IMR-90 (cell line): Measurements from ENCODE around the gene ADAMTSL1.

Experiments
- BHLHE40 ChIP-seq: fragments of 150-350 bp; IDR thresholded peaks from 2 replicates; pipeline ENCODE4 v1.6.1; 2016; ENCODE audit warnings: mild to moderate bottlenecking, low read depth, low read length
- CEBPB ChIP-seq: IDR thresholded peaks from 2 replicates; pipeline ENCODE4 v1.6.1; 2012; ENCODE audit warnings: low read depth, low read length, improper control_type of control experiment
- CHD1 ChIP-seq: IDR thresholded peaks from 2 replicates; pipeline ENCODE4 v1.6.1; 2012; ENCODE audit warnings: low read depth, low read length, improper control_type of control experiment
- CTCF ChIP-seq: conservative IDR thresholded peaks from 2 replicates; pipeline ENCODE4 v1.5.1; 2012; ENCODE audit warnings: mild to moderate bottlenecking, low read depth, low read length, improper control_type of control experiment
- FOS ChIP-seq: fragments of 150-350 bp; IDR thresholded peaks from 2 replicates; pipeline ENCODE4 v1.6.1; 2016; ENCODE audit warnings: low read depth, low read length
- MAFK ChIP-seq: IDR thresholded peaks from 2 replicates; pipeline ENCODE4 v1.6.1; 2012; ENCODE audit warnings: low read depth, low read length, improper control_type of control experiment
- POLR2A ChIP-seq: IDR thresholded peaks from 2 replicates; pipeline ENCODE4 v1.6.1; 2012; ENCODE audit warnings: mild to moderate bottlenecking, low read depth, low read length
- RCOR1 ChIP-seq: IDR thresholded peaks from 2 replicates; pipeline ENCODE4 v1.6.1; 2012; ENCODE audit warnings: mild to moderate bottlenecking, low read length, improper control_type of control experiment; ENCODE audit not compliant: insufficient replicate concordance
- RFX5 ChIP-seq: IDR thresholded peaks from 2 replicates; pipeline ENCODE4 v1.8.0; 2012; ENCODE audit warnings: low read depth, mild to moderate bottlenecking, low read length, moderate library complexity
- SMC3 ChIP-seq: fragments of 150-350 bp; IDR thresholded peaks from 2 replicates; pipeline ENCODE4 v1.6.1; 2016; ENCODE audit warnings: low read depth, mild to moderate bottlenecking, antibody characterized with exemption, low read length, moderate library complexity
- USF2 ChIP-seq: fragments of 150-350 bp; IDR thresholded peaks from 2 replicates; pipeline ENCODE4 v1.6.1; 2017; ENCODE audit warnings: mild to moderate bottlenecking, antibody characterized with exemption, low read length, low read depth

GRCh38 chr9:18728642-18729041 lies 254.7 kb downstream of the ADAMTSL1 start:
- no peak for TF ChIP-seq CTCF
- no peak for TF ChIP-seq POLR2A
- TF ChIP-seq RCOR1, result no peak
- no peak for TF ChIP-seq CEBPB
- no peak for TF ChIP-seq MAFK
- TF ChIP-seq FOS, result no peak
- no peak for TF ChIP-seq USF2
- TF ChIP-seq SMC3, result no peak
- TF ChIP-seq RFX5, result no peak
- TF ChIP-seq BHLHE40, result no peak
- TF ChIP-seq CHD1, result no peak
